ENCODE data around the gene ADGRB3.

ADGRB3 gene

DNA sequence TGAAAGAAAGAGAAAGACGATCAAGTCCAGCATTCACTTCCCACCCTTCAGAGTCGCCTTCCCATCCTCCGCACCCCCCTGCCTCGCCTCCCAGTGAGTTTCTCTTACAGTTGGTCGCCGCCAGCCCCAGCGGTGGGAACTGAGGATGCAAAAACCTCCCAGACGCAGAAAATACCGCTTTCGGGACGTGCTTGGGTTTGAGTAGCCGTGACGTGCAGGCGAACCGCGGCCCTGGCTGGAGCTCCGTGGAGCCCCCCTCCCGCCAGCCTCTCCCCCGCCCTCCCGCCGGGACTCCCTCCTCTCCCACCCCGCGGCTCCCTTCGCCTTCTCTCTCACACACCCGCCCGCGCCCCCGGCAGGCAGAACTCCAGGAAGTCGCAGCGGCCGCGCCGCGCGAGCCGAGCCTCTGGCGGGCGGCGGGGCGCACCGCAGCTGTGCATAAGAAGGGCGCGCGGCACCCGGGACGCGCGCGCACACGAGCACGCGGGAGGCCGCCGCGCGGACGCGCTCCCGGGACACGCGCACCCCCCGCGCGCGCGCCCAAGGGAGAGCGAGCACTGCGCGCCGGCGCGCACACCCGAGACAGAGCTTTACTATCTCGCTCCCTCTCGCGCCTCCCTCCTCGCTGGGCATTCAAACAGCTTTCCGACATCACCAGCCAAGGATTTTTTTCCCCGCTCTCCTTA is at the start of gene ADGRB3:
Gene ADGRB3, plus strand, starts transcription at position 557 of the 686 bp plus-strand sequence. CDS start 3,394 bp downstream, outside the sequence.
- Histone ChIP-seq H3K27ac (no peak within 1 kb of the TSS), H3K4me3 (ENCODE audit: low read depth, low read length) (peak within 1 kb of the TSS; percentile 52), H3K36me3 (ENCODE audit: control insufficient read depth, insufficient read depth, low read length) (no peaks in the 10 kb centered on the region), H3K9me3 (ENCODE audit: control insufficient read depth, low read length) (no peaks in the 10 kb centered on the region), H3K4me2 (ENCODE audit: low read length) (peak within 1 kb of the TSS; percentile 76), H3K27me3 (ENCODE audit: control insufficient read depth, insufficient read depth, low read length) (no peaks in the 10 kb centered on the region), H2AFZ (peak within 1 kb of the TSS; percentile 75), H3K79me2 (no peaks in the 10 kb centered on the region), H3K4me1 (no peaks in the 10 kb centered on the region), H3K9ac (no peak within 1 kb of the TSS)
- TF ChIP-seq CTCF (IDR thresholded peaks at IDR 0.05), result no peak

GRCh38 chr6:68593558-68593957 is 41.5 kb upstream of the ADGRB3 start:
- TF ChIP-seq CTCF (IDR thresholded peaks at IDR 0.05), result no peak

GRCh38 chr6:68597642-68598041 is 37.4 kb upstream of the ADGRB3 start:
- H3K9me3 ChIP-seq (ENCODE audit: control insufficient read depth, low read length), result no peaks in the 10 kb centered on the region
- no peaks in the 10 kb centered on the region for H3K27me3 ChIP-seq (ENCODE audit: control insufficient read depth, insufficient read depth, low read length)
- H3K4me3 ChIP-seq (ENCODE audit: low read depth, low read length), result no peak overlapping the region
- H2AFZ ChIP-seq, result no peak overlapping the region
- H3K79me2 ChIP-seq, result no peaks in the 10 kb centered on the region
- no peaks in the 10 kb centered on the region for H3K4me1 ChIP-seq
- TF ChIP-seq CTCF (IDR thresholded peaks at IDR 0.05), result no peak
- no peak overlapping the region for H3K27ac ChIP-seq
- H3K9ac ChIP-seq, result no peak overlapping the region
- H3K36me3 ChIP-seq (ENCODE audit: control insufficient read depth, insufficient read depth, low read length), result no peaks in the 10 kb centered on the region
- no peak overlapping the region for H3K4me2 ChIP-seq (ENCODE audit: low read length)

More at GRCh38 chr6:68593558-68593957, 41.5 kb upstream of the ADGRB3 start:
- no peak overlapping the region for H2AFZ ChIP-seq
- no peak overlapping the region for H3K4me2 ChIP-seq (ENCODE audit: low read length)
- no peak overlapping the region for H3K27ac ChIP-seq
- H3K9ac ChIP-seq, result no peak overlapping the region
- no peaks in the 10 kb centered on the region for H3K4me1 ChIP-seq
- no peak overlapping the region for H3K4me3 ChIP-seq (ENCODE audit: low read depth, low read length)
- no peaks in the 10 kb centered on the region for H3K79me2 ChIP-seq
- H3K27me3 ChIP-seq (ENCODE audit: control insufficient read depth, insufficient read depth, low read length), result no peaks in the 10 kb centered on the region
- H3K9me3 ChIP-seq (ENCODE audit: control insufficient read depth, low read length), result no peaks in the 10 kb centered on the region
- no peaks in the 10 kb centered on the region for H3K36me3 ChIP-seq (ENCODE audit: control insufficient read depth, insufficient read depth, low read length)

GRCh38 chr6:68615938-68616337 is 19.1 kb upstream of the ADGRB3 start:
- Histone ChIP-seq H3K9me3 (ENCODE audit: control insufficient read depth, low read length) (no peaks in the 10 kb centered on the region), H3K9ac (no peak overlapping the region), H2AFZ (no peak overlapping the region), H3K4me3 (ENCODE audit: low read depth, low read length) (no peak overlapping the region), H3K4me1 (no peaks in the 10 kb centered on the region), H3K27ac (no peak overlapping the region), H3K4me2 (ENCODE audit: low read length) (no peak overlapping the region), H3K79me2 (no peaks in the 10 kb centered on the region), H3K27me3 (ENCODE audit: control insufficient read depth, insufficient read depth, low read length) (no peaks in the 10 kb centered on the region), H3K36me3 (ENCODE audit: control insufficient read depth, insufficient read depth, low read length) (no peaks in the 10 kb centered on the region)
- TF ChIP-seq CTCF (IDR thresholded peaks at IDR 0.05), result no peak

GRCh38 chr6:68625998-68626397 is 9.1 kb upstream of the ADGRB3 start:
- no peak overlapping the region for H3K27ac ChIP-seq
- no peak overlapping the region for H2AFZ ChIP-seq
- H3K4me1 ChIP-seq, result no peaks in the 10 kb centered on the region
- no peak overlapping the region for H3K4me3 ChIP-seq (ENCODE audit: low read depth, low read length)
- no peaks in the 10 kb centered on the region for H3K27me3 ChIP-seq (ENCODE audit: control insufficient read depth, insufficient read depth, low read length)
- no peaks in the 10 kb centered on the region for H3K36me3 ChIP-seq (ENCODE audit: control insufficient read depth, insufficient read depth, low read length)
- no peak overlapping the region for H3K4me2 ChIP-seq (ENCODE audit: low read length)
- H3K9me3 ChIP-seq (ENCODE audit: control insufficient read depth, low read length), result no peaks in the 10 kb centered on the region
- no peak overlapping the region for H3K9ac ChIP-seq
- H3K79me2 ChIP-seq, result no peaks in the 10 kb centered on the region
- TF ChIP-seq CTCF (IDR thresholded peaks at IDR 0.05), result no peak
